SK-N-SH (cell line): ENCODE results near the gene C2orf49.

ENCODE experiments used
- EP300 ChIP-seq, 2 experiments: IDR thresholded peaks; 2 replicates each; pipeline versions ENCODE4 v1.4.0 to v1.6.1; 2012; ENCODE audit warnings: borderline replicate concordance in 1 of 2, low read depth in 1 of 2, low read length in 1 of 2
- EZH2phosphoT487 ChIP-seq: fragments of 200-600 bp; sonication (generic); IDR thresholded peaks from 2 replicates; pipeline ENCODE4 v1.6.1; 2017; ENCODE audit warnings: low read depth, mixed run types, mild to moderate bottlenecking, antibody characterized with exemption, moderate library complexity, borderline replicate concordance
- MXI1 ChIP-seq: IDR thresholded peaks from 2 replicates; pipeline ENCODE4 v1.6.1; 2012; ENCODE audit warnings: mild to moderate bottlenecking, low read depth, low read length, improper control_type of control experiment
- NFIC ChIP-seq: IDR thresholded peaks from 2 replicates; pipeline ENCODE4 v1.4.0; 2012; ENCODE audit warnings: borderline replicate concordance
- POLR2AphosphoS5 ChIP-seq: IDR thresholded peaks from 2 replicates; pipeline ENCODE4 v1.6.1; 2012; ENCODE audit warnings: low read depth, low read length
- RAD21 ChIP-seq: IDR thresholded peaks from 2 replicates; pipeline ENCODE4 v1.6.1; 2012; ENCODE audit warnings: mild to moderate bottlenecking, low read length
- RCOR1 ChIP-seq: fragments of 150-350 bp; IDR thresholded peaks from 2 replicates; pipeline ENCODE4 v1.6.1; 2017; ENCODE audit warnings: antibody characterized with exemption, low read length
- RFX5 ChIP-seq: IDR thresholded peaks from 2 replicates; pipeline ENCODE4 v1.6.1; 2012; ENCODE audit warnings: mild to moderate bottlenecking, improper control_type of control experiment, low read length
- TF ChIP-seq, protein P1 (sequence below): fragments of 200-600 bp; sonication (generic); IDR thresholded peaks from 2 replicates; pipeline ENCODE4 v1.6.1; 2017; ENCODE audit warnings: antibody characterized with exemption, mild to moderate bottlenecking, moderate library complexity
- TF ChIP-seq, protein P2 (sequence below): IDR thresholded peaks from 2 replicates; pipeline ENCODE4 v1.6.1; 2012; ENCODE audit warnings: mild to moderate bottlenecking, low read depth, low read length, moderate library complexity
- TF ChIP-seq, protein P3 (sequence below): IDR thresholded peaks from 2 replicates; pipeline ENCODE4 v1.4.0; 2012; ENCODE audit warnings: low read depth

DNA sequence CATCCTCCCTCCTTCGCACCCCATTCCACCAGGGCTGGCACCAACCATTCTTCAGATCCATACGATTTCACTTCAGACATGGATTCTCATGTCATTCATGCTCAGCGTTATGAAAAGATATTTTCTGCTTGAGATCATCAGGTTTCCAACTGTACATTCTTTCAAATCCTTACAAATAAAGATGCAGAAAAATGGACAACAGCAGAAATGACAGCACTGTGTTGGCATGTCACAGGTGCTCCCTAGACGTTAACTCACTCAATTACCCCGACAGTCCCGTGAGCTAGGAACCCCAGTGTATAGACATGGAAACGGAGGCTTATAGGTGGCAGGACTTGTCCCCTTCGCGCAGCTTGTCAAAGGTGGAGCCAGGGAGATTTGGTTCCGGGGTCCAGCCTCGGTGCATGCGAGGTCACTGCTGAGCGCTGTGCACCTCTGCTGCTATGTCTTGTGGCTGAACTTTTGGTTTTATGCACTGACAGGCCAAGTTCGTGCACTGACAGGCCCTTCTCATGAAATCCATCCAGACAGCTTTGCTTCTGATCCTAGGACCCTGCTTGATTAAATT, 43.8 kb downstream of the C2orf49 start:
- TF ChIP-seq NFIC (no peak), POLR2AphosphoS5 (no peak), RFX5 (no peak), EP300 (IDR thresholded peaks at IDR 0.05; ENCODE audit: borderline replicate concordance in 1 of 2, low read depth in 1 of 2, low read length in 1 of 2) (no peak), MXI1 (no peak), RAD21 (no peak), RCOR1 (no peak), EZH2phosphoT487 (no peak)
- TF ChIP-seq, protein P1, sequence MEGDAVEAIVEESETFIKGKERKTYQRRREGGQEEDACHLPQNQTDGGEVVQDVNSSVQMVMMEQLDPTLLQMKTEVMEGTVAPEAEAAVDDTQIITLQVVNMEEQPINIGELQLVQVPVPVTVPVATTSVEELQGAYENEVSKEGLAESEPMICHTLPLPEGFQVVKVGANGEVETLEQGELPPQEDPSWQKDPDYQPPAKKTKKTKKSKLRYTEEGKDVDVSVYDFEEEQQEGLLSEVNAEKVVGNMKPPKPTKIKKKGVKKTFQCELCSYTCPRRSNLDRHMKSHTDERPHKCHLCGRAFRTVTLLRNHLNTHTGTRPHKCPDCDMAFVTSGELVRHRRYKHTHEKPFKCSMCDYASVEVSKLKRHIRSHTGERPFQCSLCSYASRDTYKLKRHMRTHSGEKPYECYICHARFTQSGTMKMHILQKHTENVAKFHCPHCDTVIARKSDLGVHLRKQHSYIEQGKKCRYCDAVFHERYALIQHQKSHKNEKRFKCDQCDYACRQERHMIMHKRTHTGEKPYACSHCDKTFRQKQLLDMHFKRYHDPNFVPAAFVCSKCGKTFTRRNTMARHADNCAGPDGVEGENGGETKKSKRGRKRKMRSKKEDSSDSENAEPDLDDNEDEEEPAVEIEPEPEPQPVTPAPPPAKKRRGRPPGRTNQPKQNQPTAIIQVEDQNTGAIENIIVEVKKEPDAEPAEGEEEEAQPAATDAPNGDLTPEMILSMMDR: no peak
- TF ChIP-seq, protein P2, sequence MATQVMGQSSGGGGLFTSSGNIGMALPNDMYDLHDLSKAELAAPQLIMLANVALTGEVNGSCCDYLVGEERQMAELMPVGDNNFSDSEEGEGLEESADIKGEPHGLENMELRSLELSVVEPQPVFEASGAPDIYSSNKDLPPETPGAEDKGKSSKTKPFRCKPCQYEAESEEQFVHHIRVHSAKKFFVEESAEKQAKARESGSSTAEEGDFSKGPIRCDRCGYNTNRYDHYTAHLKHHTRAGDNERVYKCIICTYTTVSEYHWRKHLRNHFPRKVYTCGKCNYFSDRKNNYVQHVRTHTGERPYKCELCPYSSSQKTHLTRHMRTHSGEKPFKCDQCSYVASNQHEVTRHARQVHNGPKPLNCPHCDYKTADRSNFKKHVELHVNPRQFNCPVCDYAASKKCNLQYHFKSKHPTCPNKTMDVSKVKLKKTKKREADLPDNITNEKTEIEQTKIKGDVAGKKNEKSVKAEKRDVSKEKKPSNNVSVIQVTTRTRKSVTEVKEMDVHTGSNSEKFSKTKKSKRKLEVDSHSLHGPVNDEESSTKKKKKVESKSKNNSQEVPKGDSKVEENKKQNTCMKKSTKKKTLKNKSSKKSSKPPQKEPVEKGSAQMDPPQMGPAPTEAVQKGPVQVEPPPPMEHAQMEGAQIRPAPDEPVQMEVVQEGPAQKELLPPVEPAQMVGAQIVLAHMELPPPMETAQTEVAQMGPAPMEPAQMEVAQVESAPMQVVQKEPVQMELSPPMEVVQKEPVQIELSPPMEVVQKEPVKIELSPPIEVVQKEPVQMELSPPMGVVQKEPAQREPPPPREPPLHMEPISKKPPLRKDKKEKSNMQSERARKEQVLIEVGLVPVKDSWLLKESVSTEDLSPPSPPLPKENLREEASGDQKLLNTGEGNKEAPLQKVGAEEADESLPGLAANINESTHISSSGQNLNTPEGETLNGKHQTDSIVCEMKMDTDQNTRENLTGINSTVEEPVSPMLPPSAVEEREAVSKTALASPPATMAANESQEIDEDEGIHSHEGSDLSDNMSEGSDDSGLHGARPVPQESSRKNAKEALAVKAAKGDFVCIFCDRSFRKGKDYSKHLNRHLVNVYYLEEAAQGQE: no peak
- TF ChIP-seq, protein P3, sequence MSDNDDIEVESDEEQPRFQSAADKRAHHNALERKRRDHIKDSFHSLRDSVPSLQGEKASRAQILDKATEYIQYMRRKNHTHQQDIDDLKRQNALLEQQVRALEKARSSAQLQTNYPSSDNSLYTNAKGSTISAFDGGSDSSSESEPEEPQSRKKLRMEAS: no peak
